B cell (primary cell): Measurements from ENCODE around the gene LDHD.

ENCODE experiments used
- CTCF ChIP-seq: fragments of 200-600 bp; IDR thresholded peaks from one replicate; pipeline ENCODE4 v1.8.0; 2022; ENCODE audit warnings: antibody characterized with exemption, mild to moderate bottlenecking
- EZH2 ChIP-seq: IDR thresholded peaks from 2 replicates; pipeline ENCODE4 v1.6.1; 2012; ENCODE audit warnings: borderline replicate concordance, low read depth, mild to moderate bottlenecking, moderate library complexity, low read length; ENCODE audit not compliant: insufficient read depth, poor library complexity, severe bottlenecking

- TF ChIP-seq CTCF (no peak), EZH2 (no peak)
These were observed 16.0 kb downstream of the LDHD start for GRCh38 chr16:75100603-75100990.
